Stimulated activated memory B cell treated with anti-CD40 and anti-IgM and Interleukin-4, amounts not matched to agents 10 μg/mL and 1 μg/mL and 100 μg/mL, for 72 hours (primary cell): ENCODE results near the gene ACYP2.

ENCODE experiments used
- ATAC-seq: fragments of 150-1000 bp; cut with Tn5 transposase; 2 replicates; pipeline ENCODE4 v1.10.0; 2021
- H3K27ac Mint-ChIP-seq: one replicate; pipeline ENCODE4 v1.8.0; 2022; ENCODE audit warnings: mild to moderate bottlenecking, mixed read lengths
- H3K27me3 Mint-ChIP-seq: one replicate; pipeline ENCODE4 v1.8.0; 2022; ENCODE audit warnings: mixed read lengths
- H3K36me3 Mint-ChIP-seq: one replicate; pipeline ENCODE4 v1.8.0; 2022; ENCODE audit warnings: mixed read lengths
- H3K4me1 Mint-ChIP-seq: one replicate; pipeline ENCODE4 v1.8.0; 2022; ENCODE audit warnings: mixed read lengths
- H3K4me3 Mint-ChIP-seq: one replicate; pipeline ENCODE4 v1.8.0; 2022; ENCODE audit warnings: mild to moderate bottlenecking, moderate library complexity, mixed read lengths
- H3K9me3 Mint-ChIP-seq: one replicate; pipeline ENCODE4 v1.8.0; 2022; ENCODE audit warnings: mixed read lengths

Gene ACYP2

GRCh38 chr2:54164106-54164505, 48.7 kb downstream of the ACYP2 start:
- Mint-ChIP-seq H3K4me3 (no peak overlapping the region), H3K36me3 (peaks cover 31% of the 10 kb centered on the region), H3K27ac (no peak overlapping the region), H3K27me3 (no peaks in the 10 kb centered on the region), H3K4me1 (no peaks in the 10 kb centered on the region), H3K9me3 (peaks cover 2% of the 10 kb centered on the region)
- no peak for ATAC-seq

- no peaks in the 10 kb centered on the region for H3K27me3 Mint-ChIP-seq
- no peak overlapping the region for H3K27ac Mint-ChIP-seq
- peaks cover 39% of the 10 kb centered on the region for H3K36me3 Mint-ChIP-seq
- no peaks in the 10 kb centered on the region for H3K4me1 Mint-ChIP-seq
- peaks cover 2% of the 10 kb centered on the region for H3K9me3 Mint-ChIP-seq
- no peak for ATAC-seq
- no peak overlapping the region for H3K4me3 Mint-ChIP-seq
Measured at GRCh38 chr2:54166121-54166773, 50.8 kb downstream of the ACYP2 start.

GRCh38 chr2:54176577-54176976, 61.2 kb downstream of the ACYP2 start:
- no peaks in the 10 kb centered on the region for H3K9me3 Mint-ChIP-seq
- no peaks in the 10 kb centered on the region for H3K4me1 Mint-ChIP-seq
- H3K27ac Mint-ChIP-seq: no peak overlapping the region
- no peaks in the 10 kb centered on the region for H3K27me3 Mint-ChIP-seq
- peaks cover 35% of the 10 kb centered on the region for H3K36me3 Mint-ChIP-seq
- no peak overlapping the region for H3K4me3 Mint-ChIP-seq
- ATAC-seq: no peak

- Mint-ChIP-seq H3K27ac (no peak overlapping the region), H3K4me1 (no peaks in the 10 kb centered on the region), H3K36me3 (peaks cover 12% of the 10 kb centered on the region), H3K9me3 (no peaks in the 10 kb centered on the region), H3K27me3 (no peaks in the 10 kb centered on the region), H3K4me3 (no peak overlapping the region)
- ATAC-seq: no peak
Measured at GRCh38 chr2:54183281-54183680, 67.9 kb downstream of the ACYP2 start.

- no peak for ATAC-seq
- no peak overlapping the region for H3K4me3 Mint-ChIP-seq
Measured at GRCh38 chr2:54183972-54184371, 68.6 kb downstream of the ACYP2 start.

GRCh38 chr2:54185105-54185504, 69.7 kb downstream of the ACYP2 start:
- H3K9me3 Mint-ChIP-seq: no peaks in the 10 kb centered on the region
- peaks cover 22% of the 10 kb centered on the region for H3K36me3 Mint-ChIP-seq
- no peak overlapping the region for H3K27ac Mint-ChIP-seq
- no peak overlapping the region for H3K4me3 Mint-ChIP-seq
- no peaks in the 10 kb centered on the region for H3K27me3 Mint-ChIP-seq
- ATAC-seq: no peak
- no peaks in the 10 kb centered on the region for H3K4me1 Mint-ChIP-seq

More at GRCh38 chr2:54183972-54184371, 68.6 kb downstream of the ACYP2 start:
- no peak overlapping the region for H3K27ac Mint-ChIP-seq
- no peaks in the 10 kb centered on the region for H3K4me1 Mint-ChIP-seq
- peaks cover 17% of the 10 kb centered on the region for H3K36me3 Mint-ChIP-seq
- no peaks in the 10 kb centered on the region for H3K9me3 Mint-ChIP-seq
- no peaks in the 10 kb centered on the region for H3K27me3 Mint-ChIP-seq

GRCh38 chr2:54187331-54187730, 71.9 kb downstream of the ACYP2 start:
- Mint-ChIP-seq H3K4me1 (no peaks in the 10 kb centered on the region), H3K9me3 (no peaks in the 10 kb centered on the region), H3K27me3 (no peaks in the 10 kb centered on the region), H3K4me3 (no peak overlapping the region), H3K36me3 (peaks cover 28% of the 10 kb centered on the region), H3K27ac (no peak overlapping the region)
- ATAC-seq: no peak

GRCh38 chr2:54189539-54189938, 74.1 kb downstream of the ACYP2 start:
- Mint-ChIP-seq H3K36me3 (peaks cover 28% of the 10 kb centered on the region), H3K4me1 (no peaks in the 10 kb centered on the region), H3K27ac (no peak overlapping the region), H3K4me3 (no peak overlapping the region), H3K27me3 (no peaks in the 10 kb centered on the region), H3K9me3 (no peaks in the 10 kb centered on the region)
- no peak for ATAC-seq

- Mint-ChIP-seq H3K27ac (no peak overlapping the region), H3K4me1 (no peaks in the 10 kb centered on the region), H3K27me3 (no peaks in the 10 kb centered on the region), H3K9me3 (no peaks in the 10 kb centered on the region), H3K4me3 (no peak overlapping the region), H3K36me3 (peaks cover 22% of the 10 kb centered on the region)
- ATAC-seq: no peak
Measured at GRCh38 chr2:54191361-54192135, 76.1 kb downstream of the ACYP2 start.

- peaks cover 5% of the 10 kb centered on the region for H3K36me3 Mint-ChIP-seq
- H3K27ac Mint-ChIP-seq: no peak overlapping the region
- H3K9me3 Mint-ChIP-seq: no peaks in the 10 kb centered on the region
- no peaks in the 10 kb centered on the region for H3K4me1 Mint-ChIP-seq
- no peak for ATAC-seq
- no peak overlapping the region for H3K4me3 Mint-ChIP-seq
- H3K27me3 Mint-ChIP-seq: no peaks in the 10 kb centered on the region
Measured at GRCh38 chr2:54194761-54195750, 79.6 kb downstream of the ACYP2 start.

GRCh38 chr2:54196646-54197045, 81.2 kb downstream of the ACYP2 start:
- peaks cover 3% of the 10 kb centered on the region for H3K9me3 Mint-ChIP-seq
- H3K27ac Mint-ChIP-seq: no peak overlapping the region
- no peak overlapping the region for H3K4me3 Mint-ChIP-seq
- no peaks in the 10 kb centered on the region for H3K4me1 Mint-ChIP-seq
- no peak for ATAC-seq
- H3K36me3 Mint-ChIP-seq: peaks cover 5% of the 10 kb centered on the region
- H3K27me3 Mint-ChIP-seq: no peaks in the 10 kb centered on the region

- H3K4me1 Mint-ChIP-seq: no peaks in the 10 kb centered on the region
- H3K27ac Mint-ChIP-seq: no peak overlapping the region
- H3K27me3 Mint-ChIP-seq: no peaks in the 10 kb centered on the region
Measured at GRCh38 chr2:54204476-54204875, 89.1 kb downstream of the ACYP2 start.

GRCh38 chr2:54206596-54206995, 91.2 kb downstream of the ACYP2 start:
- Mint-ChIP-seq H3K4me3 (no peak overlapping the region), H3K36me3 (peaks cover 10% of the 10 kb centered on the region), H3K27me3 (no peaks in the 10 kb centered on the region), H3K9me3 (peaks cover under 1% of the 10 kb centered on the region), H3K4me1 (no peaks in the 10 kb centered on the region), H3K27ac (no peak overlapping the region)
- no peak for ATAC-seq

More at GRCh38 chr2:54204476-54204875, 89.1 kb downstream of the ACYP2 start:
- peaks cover 3% of the 10 kb centered on the region for H3K9me3 Mint-ChIP-seq
- H3K36me3 Mint-ChIP-seq: peaks cover 14% of the 10 kb centered on the region
- ATAC-seq: no peak
- H3K4me3 Mint-ChIP-seq: no peak overlapping the region

- H3K36me3 Mint-ChIP-seq: peaks cover 6% of the 10 kb centered on the region
- no peak overlapping the region for H3K4me3 Mint-ChIP-seq
- no peaks in the 10 kb centered on the region for H3K9me3 Mint-ChIP-seq
- no peak for ATAC-seq
- H3K27me3 Mint-ChIP-seq: no peaks in the 10 kb centered on the region
- H3K4me1 Mint-ChIP-seq: no peaks in the 10 kb centered on the region
- H3K27ac Mint-ChIP-seq: no peak overlapping the region
Measured at GRCh38 chr2:54207666-54208195, 92.3 kb downstream of the ACYP2 start.
